Measurements from ENCODE around the gene C1orf53. TPM values are rescaled to one million over a fixed set of nuclear protein-coding genes. Genes with fewer than 3 reads are reported as not detected.

Gene C1orf53
- total RNA-seq, 4 donors from 2014 or later: 9.9 TPM; not detected in 3

DNA sequence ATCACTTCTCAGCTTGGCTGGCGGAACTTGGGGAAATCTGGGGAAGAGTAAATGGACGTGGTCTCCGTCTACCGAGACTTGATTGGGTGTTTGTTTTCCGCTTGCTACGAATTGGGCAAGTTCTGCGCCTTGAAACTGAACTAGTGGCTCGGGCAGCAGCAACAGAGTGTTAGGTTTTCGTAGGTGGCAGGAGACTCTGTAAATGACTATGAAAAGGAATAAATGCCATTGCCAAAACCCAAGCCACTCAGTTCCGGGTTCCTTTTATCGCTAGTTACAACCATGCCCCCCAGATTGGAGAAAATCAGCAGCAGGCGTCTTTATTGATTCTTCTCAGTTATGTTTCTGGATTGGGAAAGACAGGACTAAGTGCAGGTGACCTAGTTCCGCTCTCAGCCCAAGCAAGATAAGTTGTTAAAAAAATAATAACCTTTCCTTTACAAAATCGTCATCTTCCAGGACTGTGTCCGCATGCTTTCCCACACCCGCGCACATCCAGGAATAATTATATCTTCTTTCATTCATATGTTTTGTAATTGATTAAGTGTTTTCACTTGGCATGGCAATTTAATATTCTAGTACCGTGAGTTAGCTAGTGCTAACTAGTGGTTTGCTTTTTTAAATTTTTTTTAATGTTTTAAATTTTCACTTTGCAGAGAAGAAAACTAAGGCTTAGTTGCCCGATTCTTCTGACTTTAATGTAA lies 18.1 kb downstream of the C1orf53 start:
- Histone ChIP-seq H3K4me3 (no peak overlapping the region), H3K36me3 (no peaks in the 10 kb centered on the region), H3K9me3 (no peaks in the 10 kb centered on the region), H3K27ac (no peak overlapping the region), H3K4me1 (peaks cover 3 to 56% (median 12%) of the 10 kb centered on the region in 4 donors), H3K27me3 (peaks cover 0 to 49% of the 10 kb centered on the region in 2 donors)
- no peak for DNase-seq
- no peak for TF ChIP-seq POLR2A (IDR thresholded peaks at IDR 0.05)
- TF ChIP-seq, protein P1, sequence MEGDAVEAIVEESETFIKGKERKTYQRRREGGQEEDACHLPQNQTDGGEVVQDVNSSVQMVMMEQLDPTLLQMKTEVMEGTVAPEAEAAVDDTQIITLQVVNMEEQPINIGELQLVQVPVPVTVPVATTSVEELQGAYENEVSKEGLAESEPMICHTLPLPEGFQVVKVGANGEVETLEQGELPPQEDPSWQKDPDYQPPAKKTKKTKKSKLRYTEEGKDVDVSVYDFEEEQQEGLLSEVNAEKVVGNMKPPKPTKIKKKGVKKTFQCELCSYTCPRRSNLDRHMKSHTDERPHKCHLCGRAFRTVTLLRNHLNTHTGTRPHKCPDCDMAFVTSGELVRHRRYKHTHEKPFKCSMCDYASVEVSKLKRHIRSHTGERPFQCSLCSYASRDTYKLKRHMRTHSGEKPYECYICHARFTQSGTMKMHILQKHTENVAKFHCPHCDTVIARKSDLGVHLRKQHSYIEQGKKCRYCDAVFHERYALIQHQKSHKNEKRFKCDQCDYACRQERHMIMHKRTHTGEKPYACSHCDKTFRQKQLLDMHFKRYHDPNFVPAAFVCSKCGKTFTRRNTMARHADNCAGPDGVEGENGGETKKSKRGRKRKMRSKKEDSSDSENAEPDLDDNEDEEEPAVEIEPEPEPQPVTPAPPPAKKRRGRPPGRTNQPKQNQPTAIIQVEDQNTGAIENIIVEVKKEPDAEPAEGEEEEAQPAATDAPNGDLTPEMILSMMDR (IDR thresholded peaks at IDR 0.05): no peak

DNA sequence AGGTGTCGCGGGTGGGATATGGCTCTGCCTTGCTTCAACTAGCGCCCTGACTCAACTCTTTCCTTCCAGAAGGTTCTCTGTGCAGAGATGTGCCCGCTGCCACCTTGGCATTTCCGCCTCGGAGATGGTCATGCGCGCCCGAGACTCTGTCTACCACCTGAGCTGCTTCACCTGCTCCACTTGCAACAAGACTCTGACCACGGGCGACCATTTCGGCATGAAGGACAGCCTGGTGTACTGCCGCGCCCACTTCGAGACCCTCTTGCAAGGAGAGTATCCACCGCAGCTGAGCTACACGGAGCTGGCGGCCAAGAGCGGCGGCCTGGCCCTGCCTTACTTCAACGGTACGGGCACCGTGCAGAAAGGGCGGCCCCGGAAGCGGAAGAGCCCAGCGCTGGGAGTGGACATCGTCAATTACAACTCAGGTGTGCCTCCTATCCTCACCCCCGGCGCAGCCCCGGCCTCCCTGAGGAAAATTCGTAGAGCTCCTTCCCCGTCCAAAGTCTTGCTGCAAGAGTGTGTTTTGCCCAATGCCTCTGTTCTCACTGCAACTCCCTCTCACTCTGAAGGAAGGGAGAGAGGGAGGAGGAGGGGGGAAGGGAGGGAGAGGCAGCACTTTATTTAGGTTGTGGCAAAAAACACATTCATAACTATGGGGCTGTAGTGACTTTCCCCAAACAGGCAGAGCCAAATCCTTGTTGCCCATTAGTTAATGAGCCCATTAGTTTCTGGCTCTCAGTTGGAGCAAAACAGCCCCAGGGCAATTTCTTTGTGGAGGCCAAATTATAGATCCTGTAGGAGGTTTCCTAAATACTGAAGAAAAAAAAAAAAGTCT lies 19.0 kb downstream of the C1orf53 start:
- H3K27ac ChIP-seq: no peak overlapping the region
- TF ChIP-seq, protein P1 (IDR thresholded peaks at IDR 0.05): no peak
- no peak for TF ChIP-seq POLR2A (IDR thresholded peaks at IDR 0.05)
- peaks cover 0 to 47% (median 8%) of the 10 kb centered on the region in 4 donors for H3K4me1 ChIP-seq
- no peaks in the 10 kb centered on the region for H3K9me3 ChIP-seq
- peak overlapping the region in 2 of 4 donors; percentile 33 to 41 for H3K4me3 ChIP-seq
- no peaks in the 10 kb centered on the region for H3K36me3 ChIP-seq
- DNase-seq: peak in 1 of 3 donors; percentile 64
- peaks cover 0 to 41% of the 10 kb centered on the region in 2 donors for H3K27me3 ChIP-seq

DNA sequence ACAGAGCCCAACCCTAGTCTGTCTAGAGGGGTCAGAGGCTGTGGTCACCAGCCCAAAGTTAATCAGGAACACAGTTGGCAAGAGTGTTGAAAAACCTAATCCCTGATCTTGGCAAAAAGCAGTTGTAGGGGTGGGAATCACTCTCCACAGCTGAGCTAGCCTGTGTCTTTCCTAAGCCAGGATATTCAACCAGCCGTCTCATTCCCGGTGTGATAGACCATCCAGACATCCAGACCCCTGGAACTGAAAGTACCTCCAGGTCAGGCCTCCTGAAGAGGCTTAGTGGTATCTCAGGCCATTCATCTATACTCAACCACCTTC lies 19.6 kb downstream of the C1orf53 start:
- no peak for DNase-seq
- Histone ChIP-seq H3K27ac (no peak overlapping the region), H3K4me1 (peaks cover 0 to 41% (median 8%) of the 10 kb centered on the region in 4 donors), H3K27me3 (peaks cover 0 to 37% of the 10 kb centered on the region in 2 donors), H3K4me3 (no peak overlapping the region), H3K9me3 (no peaks in the 10 kb centered on the region), H3K36me3 (no peaks in the 10 kb centered on the region)
- TF ChIP-seq, protein P1 (IDR thresholded peaks at IDR 0.05): no peak
- TF ChIP-seq POLR2A (IDR thresholded peaks at IDR 0.05): no peak

DNA sequence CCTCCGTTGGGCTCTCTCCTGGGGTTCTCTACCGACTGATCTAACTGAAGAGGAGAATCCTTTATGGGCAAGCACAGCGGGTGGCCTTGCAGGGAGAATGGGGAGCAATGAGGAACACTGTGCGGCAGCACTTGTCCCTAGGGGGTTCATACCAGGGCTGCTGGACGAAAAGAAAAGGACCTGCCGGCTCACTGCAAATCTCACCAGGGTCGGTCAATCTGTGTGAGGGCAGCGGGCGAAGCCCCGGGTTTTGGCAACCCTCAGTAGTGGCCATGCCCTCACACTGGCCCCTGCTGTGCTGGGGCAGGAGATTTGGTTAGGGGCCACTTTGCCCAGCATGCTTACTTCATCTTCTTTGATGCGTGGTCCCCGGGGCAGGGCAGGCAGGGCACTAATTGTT lies 20.6 kb downstream of the C1orf53 start:
- TF ChIP-seq POLR2A (IDR thresholded peaks at IDR 0.05): no peak
- TF ChIP-seq, protein P1 (IDR thresholded peaks at IDR 0.05): no peak
- Histone ChIP-seq H3K27ac (no peak overlapping the region), H3K4me3 (no peak overlapping the region), H3K9me3 (no peaks in the 10 kb centered on the region), H3K27me3 (peaks cover 0 to 27% of the 10 kb centered on the region in 2 donors), H3K36me3 (no peaks in the 10 kb centered on the region), H3K4me1 (peaks cover 0 to 31% (median 8%) of the 10 kb centered on the region in 4 donors)
- no peak for DNase-seq

DNA sequence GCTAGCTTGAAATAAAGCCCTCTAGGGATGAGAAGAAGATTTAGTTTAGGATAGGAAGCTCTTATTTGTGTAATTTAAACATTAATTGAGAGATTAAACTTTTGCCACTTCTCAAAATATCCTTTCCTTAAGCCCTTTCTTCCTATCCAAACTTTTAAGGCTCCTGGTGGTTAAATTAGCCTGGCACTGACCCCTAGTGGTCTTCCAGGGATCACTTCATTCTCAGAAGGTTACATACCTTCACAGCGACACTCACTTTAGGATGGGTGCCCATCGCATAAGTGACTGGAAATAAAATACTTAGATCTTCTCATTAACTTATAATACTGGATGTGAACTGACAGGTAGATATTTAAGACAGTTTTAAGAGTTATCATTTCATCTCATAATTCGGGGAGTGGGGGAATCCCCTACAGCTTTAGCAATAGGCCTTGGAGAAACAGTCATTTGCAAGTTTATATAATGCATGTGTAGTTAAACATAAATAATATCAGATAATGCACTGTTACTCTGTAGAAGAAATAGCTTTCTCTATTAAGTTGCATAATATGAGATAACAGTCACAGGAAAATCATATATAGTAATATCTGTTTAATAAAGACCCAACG lies 22.2 kb downstream of the C1orf53 start:
- Histone ChIP-seq H3K27ac (no peak overlapping the region), H3K27me3 (peaks cover 0 to 11% of the 10 kb centered on the region in 2 donors), H3K4me3 (no peak overlapping the region), H3K4me1 (peaks cover 0 to 18% (median 3%) of the 10 kb centered on the region in 4 donors), H3K9me3 (no peaks in the 10 kb centered on the region), H3K36me3 (no peaks in the 10 kb centered on the region)
- no peak for TF ChIP-seq POLR2A (IDR thresholded peaks at IDR 0.05)
- TF ChIP-seq, protein P1 (IDR thresholded peaks at IDR 0.05): peak in 5 of 6 experiments; percentile 20 to 81 (median 67)
- peak in 1 of 3 donors; percentile 68 for DNase-seq
